Measurements from ENCODE around the gene SGPL1.

SGPL1 gene

DNA sequence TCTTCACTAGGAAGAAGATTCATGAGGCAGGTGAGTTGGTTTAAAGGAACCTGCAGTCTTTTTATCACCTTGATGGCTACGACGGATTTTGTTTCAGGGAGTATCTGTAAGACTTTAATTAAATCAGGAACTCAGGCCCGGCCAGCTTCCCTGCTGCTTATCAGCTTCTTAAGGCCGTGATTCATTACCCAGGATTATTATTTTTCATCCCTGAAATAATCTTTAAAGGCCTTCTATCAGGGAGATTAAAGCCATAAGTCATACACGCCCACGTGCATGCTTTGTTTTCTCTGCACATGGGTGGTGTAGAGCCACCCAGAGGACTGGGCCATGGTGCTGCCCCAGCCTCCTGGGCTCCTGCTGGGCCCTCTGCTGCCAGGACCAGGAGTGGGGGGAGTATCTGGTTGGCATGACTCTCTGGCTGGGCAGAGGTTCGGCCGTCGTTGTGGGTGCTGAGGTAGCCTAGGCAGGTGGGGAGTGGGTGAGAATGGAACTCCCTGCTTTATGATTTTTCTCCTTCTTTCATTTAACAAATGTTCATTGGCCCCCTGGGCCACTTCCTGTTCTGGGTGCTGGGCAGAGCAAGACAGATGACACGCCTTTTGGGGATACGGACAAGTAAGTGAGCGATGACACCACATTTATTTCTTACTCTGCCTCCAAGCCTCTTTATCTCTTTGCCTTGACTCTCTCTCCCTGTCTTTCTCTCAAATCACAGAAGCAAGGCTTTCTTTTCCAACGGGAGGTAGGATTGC, 111.6 kb downstream of the SGPL1 start:
- no peak for DNase-seq

DNA sequence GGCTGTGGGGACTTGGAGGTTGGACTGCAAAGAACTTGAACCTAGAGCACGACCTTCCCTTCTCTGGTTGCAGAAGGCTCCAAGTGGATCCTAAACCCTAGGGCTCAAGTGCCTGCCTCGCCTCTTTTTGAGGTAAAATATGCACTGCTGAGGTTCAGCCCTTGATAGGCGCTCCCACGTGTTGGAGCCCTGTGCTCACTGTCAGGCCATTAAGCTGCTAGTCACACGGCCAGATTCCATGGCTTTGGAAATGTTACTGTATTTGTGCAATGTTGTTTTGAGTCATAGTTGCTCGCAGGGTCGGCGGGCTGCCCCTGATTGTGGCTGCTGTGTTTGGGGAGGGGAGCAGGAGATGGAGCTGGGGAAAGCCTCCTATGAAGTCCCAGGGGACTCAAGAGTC, 112.4 kb downstream of the SGPL1 start:
- no peak for DNase-seq

DNA sequence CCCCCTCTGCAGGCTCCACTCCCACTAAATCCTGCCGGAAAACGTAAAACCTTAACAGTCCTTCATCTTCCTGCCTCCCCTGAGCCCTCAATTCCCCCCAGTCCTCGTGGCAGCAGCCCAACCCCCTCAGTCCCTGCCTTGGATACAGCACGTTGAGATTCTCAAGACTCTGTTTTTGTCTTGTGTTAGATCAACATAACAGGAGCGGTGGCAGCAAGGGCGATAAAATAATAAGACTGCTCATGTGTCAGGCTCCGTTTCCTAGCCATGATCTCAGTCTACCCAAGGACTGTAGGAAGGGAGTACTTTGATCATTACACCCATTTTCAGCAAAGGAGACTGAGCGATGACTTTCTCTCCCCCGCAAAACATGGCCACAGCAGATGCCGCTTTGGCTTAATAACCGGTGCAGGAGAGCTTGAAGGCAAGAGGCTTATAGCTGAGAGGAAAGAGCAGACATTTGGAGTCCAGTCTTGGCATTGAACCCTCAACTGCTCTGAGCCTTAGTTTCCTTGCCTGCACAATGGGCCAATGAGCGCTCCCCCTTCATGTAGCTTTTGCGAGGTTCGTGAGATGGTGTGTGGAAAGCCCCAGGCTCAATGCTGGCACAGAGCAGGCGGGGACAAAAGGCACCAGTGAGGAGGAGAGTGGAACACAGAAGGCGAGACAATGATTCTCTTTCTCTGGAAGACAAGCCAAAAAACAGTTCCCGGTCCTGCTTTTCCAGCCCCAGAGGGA, 114.7 kb downstream of the SGPL1 start:
- DNase-seq = no peak
